ENCODE data around the gene GALNT14. TPM values are rescaled to one million over a fixed set of nuclear protein-coding genes. Genes with fewer than 3 reads are reported as not detected.
"Not testable (repeated sequence)": the region's sequence is repeated elsewhere in the genome, so short reads cannot be mapped to it uniquely, and the experiment has no call there.

Gene GALNT14
- total RNA-seq = 0.38 TPM
- long read RNA-seq = 0 reads

GRCh38 chr2:31138037-31138962, at the start of gene GALNT14:
TSS of gene GALNT14 (minus strand) at chr2:31138440. CDS start at chr2:31138086, 354 bp downstream.
- DNase-seq (ENCODE audit: missing footprints) (peak; percentile 81), ATAC-seq (peak; percentile 72)
- intact Hi-C loops (cut with DNase I) = loop anchor here (2.0 kb wide), 1 partner anchor 195 kb away; no protein-coding TSS in a partner anchor

- no peak for DNase-seq (ENCODE audit: missing footprints)
- intact Hi-C loops (cut with DNase I) = no loop called here
- no peak for ATAC-seq
Measured at GRCh38 chr2:31187166-31187565, 48.9 kb upstream of the GALNT14 start.

- ATAC-seq; DNase-seq (ENCODE audit: missing footprints); intact Hi-C loops (cut with DNase I): not testable (repeated sequence)
Measured at GRCh38 chr2:31183973-31184372, 45.7 kb upstream of the GALNT14 start.

- intact Hi-C loops (cut with DNase I) = loop anchor here (10.0 kb wide), 1 partner anchor 158 kb away; no protein-coding TSS in a partner anchor
Measured at GRCh38 chr2:31176742-31177141, 38.5 kb upstream of the GALNT14 start.

GRCh38 chr2:31171142-31171541, 32.9 kb upstream of the GALNT14 start:
- no peak for DNase-seq (ENCODE audit: missing footprints)
- intact Hi-C loops (cut with DNase I) = loop anchor here (2.0 to 10.0 kb wide), 2 partner anchors 164 to 308 kb away; no protein-coding TSS in a partner anchor
- no peak for ATAC-seq

More at GRCh38 chr2:31176742-31177141, 38.5 kb upstream of the GALNT14 start:
- ATAC-seq (no peak), DNase-seq (ENCODE audit: missing footprints) (no peak)

GRCh38 chr2:31170071-31170698, 31.9 kb upstream of the GALNT14 start:
- intact Hi-C loops (cut with DNase I) = loop anchor here (2.0 to 10.0 kb wide), 2 partner anchors 165 to 307 kb away; no protein-coding TSS in a partner anchor
- DNase-seq (ENCODE audit: missing footprints) = peak; percentile 79

GRCh38 chr2:31168291-31168690, 30.1 kb upstream of the GALNT14 start:
- ATAC-seq (no peak), DNase-seq (ENCODE audit: missing footprints) (no peak)
- intact Hi-C loops (cut with DNase I) = loop anchor here (1.0 kb wide), 1 partner anchor 454 kb away; no protein-coding TSS in a partner anchor

More at GRCh38 chr2:31170071-31170698, 31.9 kb upstream of the GALNT14 start:
- ATAC-seq = peak; percentile 77

- no peak for DNase-seq (ENCODE audit: missing footprints)
- intact Hi-C loops (cut with DNase I) = no loop called here
- ATAC-seq = no peak
Measured at GRCh38 chr2:31166925-31167324, 28.7 kb upstream of the GALNT14 start.

GRCh38 chr2:31163011-31163539, 24.8 kb upstream of the GALNT14 start:
- intact Hi-C loops (cut with DNase I) = no loop called here
- DNase-seq (ENCODE audit: missing footprints) (no peak), ATAC-seq (no peak)

- DNase-seq (ENCODE audit: missing footprints) (no peak), ATAC-seq (no peak)
- intact Hi-C loops (cut with DNase I) = no loop called here
Measured at GRCh38 chr2:31161637-31162036, 23.4 kb upstream of the GALNT14 start.

- intact Hi-C loops (cut with DNase I) = no loop called here
- DNase-seq (ENCODE audit: missing footprints) = no peak
Measured at GRCh38 chr2:31151501-31151900, 13.3 kb upstream of the GALNT14 start.

GRCh38 chr2:31150120-31150670, 12.0 kb upstream of the GALNT14 start:
- DNase-seq (ENCODE audit: missing footprints) (no peak), ATAC-seq (no peak)
- intact Hi-C loops (cut with DNase I) = no loop called here

More at GRCh38 chr2:31151501-31151900, 13.3 kb upstream of the GALNT14 start:
- ATAC-seq = no peak

GRCh38 chr2:31148514-31148913, 10.3 kb upstream of the GALNT14 start:
- intact Hi-C loops (cut with DNase I) = no loop called here
- ATAC-seq (no peak), DNase-seq (ENCODE audit: missing footprints) (no peak)

GRCh38 chr2:31147645-31148044, 9.4 kb upstream of the GALNT14 start:
- ATAC-seq = no peak
- no peak for DNase-seq (ENCODE audit: missing footprints)

GRCh38 chr2:31142110-31142509, 3.9 kb upstream of the GALNT14 start:
- ATAC-seq (no peak), DNase-seq (ENCODE audit: missing footprints) (no peak)
- intact Hi-C loops (cut with DNase I) = no loop called here

More at GRCh38 chr2:31147645-31148044, 9.4 kb upstream of the GALNT14 start:
- intact Hi-C loops (cut with DNase I) = no loop called here

- DNase-seq (ENCODE audit: missing footprints) = no peak
- intact Hi-C loops (cut with DNase I) = no loop called here
- no peak for ATAC-seq
Measured at GRCh38 chr2:31141443-31142085, 3.3 kb upstream of the GALNT14 start.

- ATAC-seq (no peak), DNase-seq (ENCODE audit: missing footprints) (no peak)
- intact Hi-C loops (cut with DNase I) = no loop called here
Measured at GRCh38 chr2:31140151-31140550, 1.9 kb upstream of the GALNT14 start.

- intact Hi-C loops (cut with DNase I) = loop anchor here (2.0 kb wide), 1 partner anchor 193 kb away; no protein-coding TSS in a partner anchor
- ATAC-seq (no peak), DNase-seq (ENCODE audit: missing footprints) (no peak)
Measured at GRCh38 chr2:31139671-31140070, 1.4 kb upstream of the GALNT14 start.

All from Right ventricle myocardium inferior (tissue), 1 donor.